IMR-90 (cell line): ENCODE results near the gene C2orf49. TPM values are rescaled to one million over a fixed set of nuclear protein-coding genes. Genes with fewer than 3 reads are reported as not detected.
A peak's percentile ranks its signal among the peaks of the same experiment; 100 is the strongest.

Source experiments
- ATAC-seq: fragments of 200-7000 bp; cut with Tn5 transposase; 2 replicates; pipeline ENCODE4 v1.9.1; 2020; ENCODE audit warnings: low read depth, mild to moderate bottlenecking, moderate library complexity
- BruUV-seq: library from RNA; stranded (reverse); fragments of 400-500 nt; replicated peaks from 2 replicates; lab custom pipeline; 2021; lab: Mats Ljungman, UMichigan
- CTCF ChIA-PET: fragments of 300-600 bp; formaldehyde crosslinking; extraction: SDS; loops from one replicate; lab custom pipeline; 2021; ENCODE audit warnings: antibody characterized with exemption; lab: Yijun Ruan, JAX
- POLR2A ChIA-PET: fragments of 300-600 bp; sonication (Branson Sonifier 250); formaldehyde crosslinking; loops from one replicate; lab custom pipeline; 2022; ENCODE audit warnings: antibody characterized with exemption; ENCODE audit not compliant: unreplicated experiment; lab: Charles Lee
- DNase-seq: peaks from one replicate; pipeline ENCODE4 v3.0.0; 2013
- H2AFZ ChIP-seq: replicated peaks from 2 replicates; pipeline ENCODE3; 2013; ENCODE audit warnings: low read length, mild to moderate bottlenecking; ENCODE audit not compliant: poor library complexity
- H2AK5ac ChIP-seq: 2 replicates; pipeline ENCODE4 v1.6.1; 2013; ENCODE audit warnings: low read depth, low read length, inconsistent platforms
- H2AK9ac ChIP-seq: replicated peaks from 2 replicates; pipeline ENCODE3; 2013; ENCODE audit warnings: mild to moderate bottlenecking, low read depth, low read length, moderate library complexity; ENCODE audit not compliant: poor library complexity
- H2BK120ac ChIP-seq: 2 replicates; pipeline ENCODE4 v1.6.1; 2013; ENCODE audit warnings: low read depth, low read length, inconsistent platforms
- H2BK15ac ChIP-seq: 3 replicates; pipeline ENCODE4 v1.6.1; 2013; ENCODE audit warnings: low read depth, low read length, inconsistent platforms
- H2BK20ac ChIP-seq: 2 replicates; pipeline ENCODE4 v1.6.1; 2013; ENCODE audit warnings: low read depth, mild to moderate bottlenecking, inconsistent platforms, low read length, moderate library complexity
- H2BK5ac ChIP-seq: 2 replicates; pipeline ENCODE4 v1.6.1; 2013; ENCODE audit warnings: mild to moderate bottlenecking, low read depth, low read length, inconsistent platforms; ENCODE audit not compliant: poor library complexity, severe bottlenecking
- H3K14ac ChIP-seq: replicated peaks from 2 replicates; pipeline ENCODE4 v1.6.1; 2013; ENCODE audit warnings: low read depth, low read length, inconsistent platforms
- H3K18ac ChIP-seq: 2 replicates; pipeline ENCODE4 v1.6.1; 2013; ENCODE audit warnings: low read depth, low read length, control low read depth
- H3K23ac ChIP-seq: 2 replicates; pipeline ENCODE4 v1.6.1; 2013; ENCODE audit warnings: low read depth, low read length, inconsistent platforms
- H3K27ac ChIP-seq: 2 replicates; pipeline ENCODE4 v1.5.1; 2013; ENCODE audit warnings: mild to moderate bottlenecking, control low read depth, low read length; ENCODE audit not compliant: insufficient read depth
- H3K27me3 ChIP-seq: 2 replicates; pipeline ENCODE4 v1.6.1; 2013; ENCODE audit warnings: low read length; ENCODE audit not compliant: control insufficient read depth, insufficient read depth
- H3K36me3 ChIP-seq: 2 replicates; pipeline ENCODE4 v1.6.1; 2013; ENCODE audit warnings: low read length, mixed read lengths; ENCODE audit not compliant: control insufficient read depth, insufficient read depth
- H3K4ac ChIP-seq: 2 replicates; pipeline ENCODE4 v1.6.1; 2013; ENCODE audit warnings: low read depth, low read length, inconsistent platforms
- H3K4me1 ChIP-seq: 2 replicates; pipeline ENCODE4 v1.6.1; 2013; ENCODE audit warnings: low read length, mixed read lengths; ENCODE audit not compliant: control insufficient read depth, insufficient read depth
- H3K4me2 ChIP-seq: 2 replicates; pipeline ENCODE4 v1.6.1; 2013; ENCODE audit warnings: low read depth, mild to moderate bottlenecking, control low read depth, low read length, moderate library complexity
- H3K4me3 ChIP-seq: 2 replicates; pipeline ENCODE4 v1.5.1; 2013; ENCODE audit warnings: low read depth, mild to moderate bottlenecking, control low read depth, low read length, moderate library complexity; ENCODE audit not compliant: insufficient read depth
- H3K56ac ChIP-seq: 2 replicates; pipeline ENCODE4 v1.6.1; 2013; ENCODE audit warnings: low read length, inconsistent platforms; ENCODE audit not compliant: insufficient read depth; ENCODE audit errors: extremely low read depth
- H3K79me1 ChIP-seq, 2 experiments: 2 replicates each; pipeline ENCODE4 v1.6.1; 2013; ENCODE audit warnings: low read length in 2 of 2, inconsistent platforms in 1 of 2, low read depth in 1 of 2
- H3K9ac ChIP-seq: 2 replicates; pipeline ENCODE4 v1.6.1; 2013; ENCODE audit warnings: low read depth, low read length, control low read depth
- H3K9me1 ChIP-seq: 2 replicates; pipeline ENCODE4 v1.6.1; 2013; ENCODE audit warnings: low read length, inconsistent platforms; ENCODE audit not compliant: insufficient read depth
- H3K9me3 ChIP-seq: 2 replicates; pipeline ENCODE4 v1.6.1; 2013; ENCODE audit warnings: low read length; ENCODE audit not compliant: control insufficient read depth, insufficient read depth
- H4K20me1 ChIP-seq: 2 replicates; pipeline ENCODE4 v1.6.1; 2013; ENCODE audit warnings: low read length, inconsistent platforms; ENCODE audit not compliant: insufficient read depth
- H4K5ac ChIP-seq: 2 replicates; pipeline ENCODE4 v1.6.1; 2013; ENCODE audit warnings: mild to moderate bottlenecking, low read depth, low read length, control low read depth
- H4K8ac ChIP-seq, 2 experiments: 2 replicates each; pipeline ENCODE4 v1.6.1; 2013; ENCODE audit warnings: low read depth in 2 of 2, low read length in 2 of 2, control low read depth in 1 of 2, inconsistent platforms in 1 of 2
- H4K91ac ChIP-seq: 2 replicates; pipeline ENCODE4 v1.6.1; 2013; ENCODE audit warnings: low read depth, low read length, inconsistent platforms; ENCODE audit not compliant: insufficient read depth
- CEBPB ChIP-seq: IDR thresholded peaks from 2 replicates; pipeline ENCODE4 v1.6.1; 2012; ENCODE audit warnings: low read depth, low read length, improper control_type of control experiment
- CHD1 ChIP-seq: IDR thresholded peaks from 2 replicates; pipeline ENCODE4 v1.6.1; 2012; ENCODE audit warnings: low read depth, low read length, improper control_type of control experiment
- FOS ChIP-seq: fragments of 150-350 bp; IDR thresholded peaks from 2 replicates; pipeline ENCODE4 v1.6.1; 2016; ENCODE audit warnings: low read depth, low read length
- MAFK ChIP-seq: IDR thresholded peaks from 2 replicates; pipeline ENCODE4 v1.6.1; 2012; ENCODE audit warnings: low read depth, low read length, improper control_type of control experiment
- MAZ ChIP-seq: IDR thresholded peaks from 2 replicates; pipeline ENCODE4 v1.6.1; 2012; ENCODE audit warnings: low read depth, mild to moderate bottlenecking, low read length, improper control_type of control experiment, moderate library complexity, borderline replicate concordance
- NFE2L2 ChIP-seq: fragments of 150-350 bp; IDR thresholded peaks from 2 replicates; pipeline ENCODE4 v1.6.1; 2016; ENCODE audit warnings: low read depth, mild to moderate bottlenecking, low read length
- RCOR1 ChIP-seq: IDR thresholded peaks from 2 replicates; pipeline ENCODE4 v1.6.1; 2012; ENCODE audit warnings: mild to moderate bottlenecking, low read length, improper control_type of control experiment; ENCODE audit not compliant: insufficient replicate concordance
- RFX5 ChIP-seq: IDR thresholded peaks from 2 replicates; pipeline ENCODE4 v1.8.0; 2012; ENCODE audit warnings: low read depth, mild to moderate bottlenecking, low read length, moderate library complexity
- USF2 ChIP-seq: fragments of 150-350 bp; IDR thresholded peaks from 2 replicates; pipeline ENCODE4 v1.6.1; 2017; ENCODE audit warnings: mild to moderate bottlenecking, antibody characterized with exemption, low read length, low read depth
- WGBS, 2 experiments: methylation state at CpG; one replicate each; pipeline versions ENCODE4 v1.1.5 to v1.1.7; 2013; ENCODE audit warnings: missing lambda C conversion rate in 2 of 2; ENCODE audit not compliant: insufficient read length in 1 of 2; ENCODE audit errors: extremely low coverage in 2 of 2; 5-methylcytosine and 5-hydroxymethylcytosine counted together
- dilution Hi-C: fragments of 300-500 bp; cut with HindIII; formaldehyde crosslinking; loops from one replicate; pipeline ENCODE4 v1.14.3; 2018; ENCODE audit warnings: low sequenced_read_pairs; ENCODE audit not compliant: unreplicated experiment
- in situ Hi-C: fragments of 300-500 bp; cut with MboI; formaldehyde crosslinking; loops from 3 replicates; pipeline ENCODE4 v1.14.3; 2019; ENCODE audit warnings: low sequenced_read_pairs, inconsistent platforms, mixed read lengths
- intact Hi-C: fragments of 100-400 bp; cut with micrococcal nuclease; formaldehyde crosslinking; loops from 2 replicates; pipeline ENCODE4 v1.10.0; 2022
- polyA plus RNA-seq, 3 experiments: library from polyadenylated mRNA; depleted of rRNA; stranded (reverse); fragments of >200 nt; gene quantifications; 2 replicates each; pipeline ENCODE4 v1.2.3, GENCODE V29; 2012; ENCODE audit warnings: low replicate concordance in 1 of 3
- total RNA-seq: library from RNA; depleted of rRNA; stranded (reverse); fragments of >200 nt; gene quantifications from 2 replicates; pipeline ENCODE4 v1.2.3, GENCODE V29; 2012

The C2orf49 gene
- total and polyA plus RNA-seq, 2 of the 4 experiments (the other 2 are of a cell fraction) = 3.8 to 8.5 TPM

- dilution Hi-C loops = no loop called here
- WGBS, 2 experiments = no CpG with 5 or more reads among the region's 7 CpGs
Observed at GRCh38 chr2:105320651-105321215, 16.6 kb upstream of the C2orf49 start.

More at GRCh38 chr2:105320651-105321215, 16.6 kb upstream of the C2orf49 start:
- intact Hi-C loops (no loop called here), in situ Hi-C loops (no loop called here)
- no peak overlapping the region for H2BK5ac ChIP-seq
- H3K27me3 ChIP-seq = no peaks in the 10 kb centered on the region
- CTCF ChIA-PET = no interaction called here
- H2BK120ac ChIP-seq = no peak overlapping the region
- H3K18ac ChIP-seq = no peak overlapping the region
- H3K23ac ChIP-seq = no peak overlapping the region
- POLR2A ChIA-PET = no interaction called here
- H3K9me3 ChIP-seq = no peaks in the 10 kb centered on the region
- no peak overlapping the region for H2BK20ac ChIP-seq
- peaks cover 25% of the 10 kb centered on the region; the same call in 1 of the 2 replicates for H4K20me1 ChIP-seq
- no peak overlapping the region for H3K4me3 ChIP-seq
- H2BK15ac ChIP-seq = no peak overlapping the region
- H2AK5ac ChIP-seq = no peak overlapping the region
- ATAC-seq (no peak; the same call in 1 of the 2 replicates), DNase-seq (peak; percentile 17)
- H3K36me3 ChIP-seq = no peaks in the 10 kb centered on the region
- no peak overlapping the region for H4K8ac ChIP-seq
- H3K9ac ChIP-seq = no peak overlapping the region
- BruUV-seq = no TSS peak
- H3K4me1 ChIP-seq = peaks cover 12% of the 10 kb centered on the region
- no peak overlapping the region for H3K4me2 ChIP-seq
- H3K14ac ChIP-seq = no peak overlapping the region
- no peak overlapping the region for H3K4ac ChIP-seq
- H3K27ac ChIP-seq = no peak overlapping the region
- no peak overlapping the region for H2AFZ ChIP-seq
- no peak for TF ChIP-seq USF2
- no peak for TF ChIP-seq MAFK
- TF ChIP-seq FOS = no peak
- TF ChIP-seq RFX5 = no peak
- TF ChIP-seq MAZ = no peak
- no peak for TF ChIP-seq NFE2L2
- no peak for TF ChIP-seq CHD1
- no peak for TF ChIP-seq RCOR1
- no peak for TF ChIP-seq CEBPB
- peaks cover 20% of the 10 kb centered on the region for H3K9me1 ChIP-seq
- no peak overlapping the region for H2AK9ac ChIP-seq
- H3K79me1 ChIP-seq = peaks cover 38 to 70% of the 10 kb centered on the region in 2 experiments
- H4K5ac ChIP-seq = no peak overlapping the region
- no peak overlapping the region for H4K91ac ChIP-seq
- no peak overlapping the region for H3K56ac ChIP-seq
